HepG2 (cell line): Measurements from ENCODE around the gene A3GALT2. TPM values are rescaled to one million over a fixed set of nuclear protein-coding genes. Genes with fewer than 3 reads are reported as not detected.
A peak's percentile ranks its signal among the peaks of the same experiment; 100 is the strongest.

Experiments used
- CCAR2 ChIP-seq: fragments of 200-400 bp; formaldehyde crosslinking; optimal IDR thresholded peaks from 2 replicates; pipeline ENCODE3; 2018; ENCODE audit warnings: low read depth, mild to moderate bottlenecking, low read length, moderate library complexity
- CEBPB ChIP-seq: IDR thresholded peaks from 2 replicates; pipeline ENCODE4 v1.6.1; 2011; ENCODE audit warnings: low read depth, low read length, improper control_type of control experiment, borderline replicate concordance
- FOXP1 ChIP-seq, 2 experiments: fragments of 450-650 bp in 1 of 2; IDR thresholded peaks; 2 replicates each; pipeline ENCODE4 v1.6.1; 2017 to 2018; ENCODE audit warnings: antibody characterized with exemption in 1 of 2
- HMG20A ChIP-seq: IDR thresholded peaks from 2 replicates; pipeline ENCODE4 v1.6.1; 2016; ENCODE audit warnings: borderline replicate concordance
- HNF4G ChIP-seq, 2 experiments: sonication (generic) in 1 of 2; formaldehyde crosslinking in 1 of 2; IDR thresholded peaks; 2 replicates each; pipeline versions ENCODE4 v1.4.0 to v1.6.1; 2011 to 2020; ENCODE audit warnings: borderline replicate concordance in 2 of 2, low read depth in 2 of 2, mild to moderate bottlenecking in 2 of 2, low read length in 1 of 2, missing genetic modification reagents in 1 of 2, moderate library complexity in 1 of 2
- KDM2A ChIP-seq: sonication (generic); formaldehyde crosslinking; IDR thresholded peaks from 2 replicates; pipeline ENCODE4 v1.4.0; 2020; ENCODE audit warnings: low read depth, missing genetic modification reagents, borderline replicate concordance
- NR2C2 ChIP-seq: sonication (generic); formaldehyde crosslinking; IDR thresholded peaks from 2 replicates; pipeline ENCODE4 v1.4.0; 2020; ENCODE audit warnings: missing genetic modification reagents, mild to moderate bottlenecking, moderate library complexity, borderline replicate concordance
- PPARG ChIP-seq: conservative IDR thresholded peaks from 2 replicates; pipeline ENCODE4 v1.6.1; 2016; ENCODE audit warnings: missing biosample characterization, missing genetic modification reagents
- RBM22 ChIP-seq: fragments of 200-400 bp; formaldehyde crosslinking; optimal IDR thresholded peaks from 2 replicates; pipeline ENCODE3; 2017; ENCODE audit warnings: mild to moderate bottlenecking, low read length, moderate library complexity
- SIX1 ChIP-seq: sonication (generic); formaldehyde crosslinking; IDR thresholded peaks from 2 replicates; pipeline ENCODE4 v1.4.0; 2020; ENCODE audit warnings: missing genetic modification reagents, borderline replicate concordance
- TBX2 ChIP-seq: sonication (generic); formaldehyde crosslinking; IDR thresholded peaks from 2 replicates; pipeline ENCODE4 v1.5.0; 2020; ENCODE audit warnings: missing genetic modification reagents, mild to moderate bottlenecking, borderline replicate concordance
- ZNF224 ChIP-seq: sonication (generic); formaldehyde crosslinking; IDR thresholded peaks from 2 replicates; pipeline ENCODE4 v1.5.0; 2020; ENCODE audit warnings: mild to moderate bottlenecking, missing genetic modification reagents
- ZNF296 ChIP-seq: sonication (generic); formaldehyde crosslinking; conservative IDR thresholded peaks from 2 replicates; pipeline ENCODE4 v1.5.0; 2020; ENCODE audit warnings: mild to moderate bottlenecking, missing genetic modification reagents
- ZNF333 ChIP-seq: sonication (generic); formaldehyde crosslinking; IDR thresholded peaks from 2 replicates; pipeline ENCODE4 v1.4.0; 2020; ENCODE audit warnings: mild to moderate bottlenecking, missing genetic modification reagents, borderline replicate concordance
- ZNF337 ChIP-seq: sonication (generic); formaldehyde crosslinking; IDR thresholded peaks from 2 replicates; pipeline ENCODE4 v1.5.1; 2020; ENCODE audit warnings: missing genetic modification reagents, low read depth, mild to moderate bottlenecking, borderline replicate concordance
- ZNF543 ChIP-seq: sonication (generic); formaldehyde crosslinking; IDR thresholded peaks from 2 replicates; pipeline ENCODE4 v1.4.0; 2020; ENCODE audit warnings: mild to moderate bottlenecking, missing genetic modification reagents
- ZNF556 ChIP-seq: sonication (generic); formaldehyde crosslinking; IDR thresholded peaks from 2 replicates; pipeline ENCODE4 v1.4.0; 2020; ENCODE audit warnings: mild to moderate bottlenecking, missing genetic modification reagents, borderline replicate concordance
- polyA plus RNA-seq, 8 experiments: library from polyadenylated mRNA; depleted of rRNA in 3 of 8; stranded (reverse) in 7 of 8; unstranded in 1 of 8; fragments of >200 nt; fragmentation: Illumina TruSeq in 4 of 8; extraction: Trizol in 4 of 8; gene quantifications; 2 replicates each; pipeline versions ENCODE4 v1.2.1 to v1.2.3, GENCODE V29; 2011 to 2016; ENCODE audit warnings: low read depth in 4 of 8, missing spikeins in 1 of 8, mixed read lengths in 1 of 8; ENCODE audit not compliant: insufficient read depth in 1 of 8
- total RNA-seq, 5 experiments: library from RNA; depleted of rRNA; stranded (reverse); fragments of >200 nt; fragmentation: Illumina TruSeq; extraction: Trizol; gene quantifications; 2 replicates each; pipeline ENCODE4 v1.2.3, GENCODE V29; 2016; ENCODE audit warnings: low read depth in 1 of 5
- TF ChIP-seq, protein P1 (sequence below): sonication (generic); formaldehyde crosslinking; IDR thresholded peaks from 2 replicates; pipeline ENCODE4 v1.8.0; 2022; ENCODE audit warnings: low read depth, missing genetic modification reagents
- TF ChIP-seq, protein P2 (sequence below): sonication (generic); formaldehyde crosslinking; IDR thresholded peaks from 2 replicates; pipeline ENCODE4 v1.4.0; 2020; ENCODE audit warnings: missing genetic modification reagents, borderline replicate concordance
- TF ChIP-seq, protein P3 (sequence below): IDR thresholded peaks from 2 replicates; pipeline ENCODE4 v1.6.1; 2016
- TF ChIP-seq, protein P4 (sequence below): sonication (generic); formaldehyde crosslinking; IDR thresholded peaks from 2 replicates; pipeline ENCODE4 v1.4.0; 2020; ENCODE audit warnings: missing genetic modification reagents

A3GALT2 gene
- total and polyA plus RNA-seq, 2 of the 13 experiments (the other 11 are each of a cell fraction or from before 2014, with no cell fraction given), result not detected

DNA sequence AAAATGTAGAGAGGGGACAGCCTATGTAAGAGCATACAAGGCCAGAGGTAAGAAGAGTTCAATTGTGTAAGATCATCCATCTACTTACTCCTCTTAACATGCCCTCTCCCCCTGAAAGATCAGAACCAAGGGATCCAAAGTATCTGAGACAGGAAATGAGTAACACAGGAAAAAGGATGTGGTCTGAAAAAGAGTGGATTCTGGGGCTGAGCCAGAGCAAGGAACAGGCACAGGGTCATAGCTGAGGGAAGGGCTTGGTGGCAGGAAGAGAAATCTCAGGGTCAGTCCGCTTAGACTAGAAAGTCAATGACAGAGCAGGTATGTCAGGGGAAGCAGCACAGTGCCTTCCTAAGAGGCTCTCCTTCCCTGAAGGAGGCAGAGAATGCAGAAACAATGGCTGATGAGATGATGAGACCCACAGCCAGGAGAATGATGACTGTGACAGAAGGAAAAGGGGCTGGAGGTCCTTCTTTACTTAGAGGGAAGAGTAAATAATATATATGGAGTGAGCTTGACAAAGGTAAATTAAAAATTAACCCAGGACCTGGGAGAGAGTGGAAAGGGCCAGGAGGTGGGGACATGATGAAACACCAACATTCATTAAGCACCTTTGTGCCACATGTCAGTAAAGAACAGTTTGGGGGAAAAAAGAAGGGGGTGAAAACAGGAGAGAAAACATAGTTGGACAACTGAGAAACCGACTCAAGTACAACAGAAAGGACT lies 26.2 kb upstream of the A3GALT2 start (continued):
- TF ChIP-seq NR2C2 (peak; percentile 62; the same call in 1 of the 2 replicates), TBX2 (CRISPR knock-in tag) (peak; percentile 78; the same call in 1 of the 2 replicates), HNF4G (IDR thresholded peaks at IDR 0.05; ENCODE audit: borderline replicate concordance, low read depth, low read length) (no peak), HNF4G (CRISPR knock-in tag; IDR thresholded peaks at IDR 0.05; ENCODE audit: borderline replicate concordance, low read depth) (peak; percentile 42; the same call in 1 of the 2 replicates), KDM2A (CRISPR knock-in tag) (no peak), RBM22 (no peak), FOXP1 (IDR thresholded peaks at IDR 0.05) (no peak), FOXP1 (CRISPR knock-in tag; IDR thresholded peaks at IDR 0.05) (peak; percentile 42), ZNF337 (CRISPR knock-in tag) (no peak), ZNF556 (CRISPR knock-in tag) (peak; percentile 64; the same call in 1 of the 2 replicates), ZNF543 (CRISPR knock-in tag) (0 out of 2 replicates have a peak, but pooled peaks have one; percentile 57), ZNF333 (no peak), PPARG (CRISPR knock-in tag) (peak; percentile 69), CCAR2 (no peak), SIX1 (CRISPR knock-in tag) (peak; percentile 28; the same call in 1 of the 2 replicates), ZNF296 (CRISPR knock-in tag) (no peak), CEBPB (peak; percentile 62; the same call in 1 of the 2 replicates), HMG20A (0 out of 2 replicates have a peak, but pooled peaks have one; percentile 14), ZNF224 (no peak)
- TF ChIP-seq, protein P1, sequence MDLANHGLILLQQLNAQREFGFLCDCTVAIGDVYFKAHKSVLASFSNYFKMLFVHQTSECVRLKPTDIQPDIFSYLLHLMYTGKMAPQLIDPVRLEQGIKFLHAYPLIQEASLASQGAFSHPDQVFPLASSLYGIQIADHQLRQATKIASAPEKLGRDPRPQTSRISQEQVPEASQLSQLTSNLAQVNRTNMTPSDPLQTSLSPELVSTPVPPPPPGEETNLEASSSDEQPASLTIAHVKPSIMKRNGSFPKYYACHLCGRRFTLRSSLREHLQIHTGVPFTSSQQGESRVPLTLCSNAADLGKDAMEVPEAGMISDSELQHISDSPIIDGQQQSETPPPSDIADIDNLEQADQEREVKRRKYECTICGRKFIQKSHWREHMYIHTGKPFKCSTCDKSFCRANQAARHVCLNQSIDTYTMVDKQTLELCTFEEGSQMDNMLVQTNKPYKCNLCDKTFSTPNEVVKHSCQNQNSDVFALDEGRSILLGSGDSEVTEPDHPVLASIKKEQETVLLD (CRISPR knock-in tag), result no peak
- TF ChIP-seq, protein P2, sequence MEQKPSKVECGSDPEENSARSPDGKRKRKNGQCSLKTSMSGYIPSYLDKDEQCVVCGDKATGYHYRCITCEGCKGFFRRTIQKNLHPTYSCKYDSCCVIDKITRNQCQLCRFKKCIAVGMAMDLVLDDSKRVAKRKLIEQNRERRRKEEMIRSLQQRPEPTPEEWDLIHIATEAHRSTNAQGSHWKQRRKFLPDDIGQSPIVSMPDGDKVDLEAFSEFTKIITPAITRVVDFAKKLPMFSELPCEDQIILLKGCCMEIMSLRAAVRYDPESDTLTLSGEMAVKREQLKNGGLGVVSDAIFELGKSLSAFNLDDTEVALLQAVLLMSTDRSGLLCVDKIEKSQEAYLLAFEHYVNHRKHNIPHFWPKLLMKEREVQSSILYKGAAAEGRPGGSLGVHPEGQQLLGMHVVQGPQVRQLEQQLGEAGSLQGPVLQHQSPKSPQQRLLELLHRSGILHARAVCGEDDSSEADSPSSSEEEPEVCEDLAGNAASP (CRISPR knock-in tag), result 0 out of 2 replicates have a peak, but pooled peaks have one; percentile 15
- TF ChIP-seq, protein P3, sequence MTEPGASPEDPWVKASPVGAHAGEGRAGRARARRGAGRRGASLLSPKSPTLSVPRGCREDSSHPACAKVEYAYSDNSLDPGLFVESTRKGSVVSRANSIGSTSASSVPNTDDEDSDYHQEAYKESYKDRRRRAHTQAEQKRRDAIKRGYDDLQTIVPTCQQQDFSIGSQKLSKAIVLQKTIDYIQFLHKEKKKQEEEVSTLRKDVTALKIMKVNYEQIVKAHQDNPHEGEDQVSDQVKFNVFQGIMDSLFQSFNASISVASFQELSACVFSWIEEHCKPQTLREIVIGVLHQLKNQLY (CRISPR knock-in tag), result 0 out of 2 replicates have a peak, but pooled peaks have one; percentile 17
- TF ChIP-seq, protein P4, sequence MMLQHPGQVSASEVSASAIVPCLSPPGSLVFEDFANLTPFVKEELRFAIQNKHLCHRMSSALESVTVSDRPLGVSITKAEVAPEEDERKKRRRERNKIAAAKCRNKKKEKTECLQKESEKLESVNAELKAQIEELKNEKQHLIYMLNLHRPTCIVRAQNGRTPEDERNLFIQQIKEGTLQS (CRISPR knock-in tag), result peak; percentile 52
